NCI-H146 treated with DMSO at 0.1 percent for 48 hours (cell line): ENCODE measurements around the gene SLC25A19.

Experiments used
- DNase-seq: peaks from one replicate; lab custom pipeline; 2025; ENCODE audit not compliant: unreplicated experiment; lab: John Stamatoyannopoulos, UW

SLC25A19 gene

DNA sequence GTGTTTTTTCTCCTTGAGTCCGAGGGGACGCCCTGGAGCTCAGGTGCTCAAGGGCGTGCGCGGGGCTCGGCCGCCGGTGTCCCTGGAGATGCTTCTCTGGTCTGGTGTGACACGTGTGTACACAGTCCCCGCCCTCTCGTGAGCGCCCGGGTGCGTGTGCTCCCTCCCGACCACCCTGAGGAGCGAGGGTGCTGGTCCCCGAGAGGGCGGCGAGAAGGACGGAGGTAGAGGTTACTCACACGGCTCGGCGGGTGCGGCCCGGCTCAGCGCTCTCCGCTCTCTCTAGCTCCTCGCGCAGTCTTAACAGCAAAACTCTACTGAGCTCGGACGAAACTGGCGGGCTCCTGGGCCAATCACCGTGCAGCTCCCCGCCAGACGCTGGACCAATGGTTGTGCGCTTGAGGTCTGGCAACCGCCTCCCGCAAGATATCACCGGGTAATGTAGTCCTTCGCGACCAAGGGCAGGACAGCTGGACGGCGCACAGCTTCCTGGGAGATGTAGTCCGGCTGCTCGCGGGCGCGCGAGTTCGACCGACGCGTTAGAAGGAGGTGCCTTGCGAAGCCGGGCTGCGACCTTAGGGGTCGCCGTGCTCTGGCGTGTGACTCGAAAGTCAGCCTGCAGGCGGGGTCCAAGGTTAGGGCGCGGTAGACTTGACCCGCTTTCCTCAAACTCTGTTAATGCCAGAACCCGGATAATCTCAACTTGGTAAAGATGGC is at the start of gene SLC25A19:
SLC25A19 (minus strand) TSS at position 319 of the 717 bp plus-strand sequence. CDS start 2,669 bp downstream, outside the sequence.
- peak; percentile 96 for DNase-seq

GRCh38 chr17:75338335-75338734 is 49.1 kb upstream of the SLC25A19 start:
- no peak for DNase-seq

DNA sequence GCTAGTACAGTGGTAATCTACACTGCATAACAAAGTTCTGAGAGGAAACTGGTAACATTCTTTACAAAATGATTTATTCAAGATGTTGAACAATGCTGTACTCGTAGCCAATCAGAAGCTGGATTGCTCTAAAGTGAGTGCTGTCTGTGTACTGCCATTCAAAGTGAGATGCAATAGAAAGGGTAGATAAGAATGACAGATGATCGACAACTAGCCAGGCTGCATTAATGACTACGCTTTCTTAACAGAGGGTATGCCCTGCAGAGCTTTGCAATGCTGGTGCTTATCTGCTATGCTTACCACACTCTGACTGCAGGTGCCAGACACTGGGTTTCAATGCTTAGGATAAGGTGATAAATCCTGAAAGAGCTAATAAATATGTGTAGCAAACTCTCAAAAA is 46.1 kb upstream of the SLC25A19 start:
- DNase-seq, result no peak

DNA sequence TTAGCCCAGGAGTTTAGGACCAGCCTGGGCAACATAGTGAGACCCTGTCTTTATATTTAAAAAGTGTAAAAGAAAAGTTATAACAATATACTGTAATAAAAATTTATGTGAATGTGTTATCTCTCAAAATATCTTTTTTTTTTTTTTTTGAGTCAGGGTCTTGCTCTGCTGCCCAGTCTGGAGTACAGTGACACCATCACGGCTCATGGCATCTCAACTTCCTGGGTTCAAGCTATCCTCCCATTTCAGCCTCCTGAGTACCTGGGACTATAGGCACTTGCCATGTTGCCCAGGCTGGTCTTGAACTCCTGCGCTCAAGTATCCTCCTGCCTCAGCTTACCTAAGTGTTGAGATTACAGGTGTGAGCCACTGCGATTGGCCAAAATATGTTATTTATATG is 45.5 kb upstream of the SLC25A19 start:
- DNase-seq, result no peak

GRCh38 chr17:75331671-75332070 is 42.4 kb upstream of the SLC25A19 start:
- DNase-seq, result no peak

DNA sequence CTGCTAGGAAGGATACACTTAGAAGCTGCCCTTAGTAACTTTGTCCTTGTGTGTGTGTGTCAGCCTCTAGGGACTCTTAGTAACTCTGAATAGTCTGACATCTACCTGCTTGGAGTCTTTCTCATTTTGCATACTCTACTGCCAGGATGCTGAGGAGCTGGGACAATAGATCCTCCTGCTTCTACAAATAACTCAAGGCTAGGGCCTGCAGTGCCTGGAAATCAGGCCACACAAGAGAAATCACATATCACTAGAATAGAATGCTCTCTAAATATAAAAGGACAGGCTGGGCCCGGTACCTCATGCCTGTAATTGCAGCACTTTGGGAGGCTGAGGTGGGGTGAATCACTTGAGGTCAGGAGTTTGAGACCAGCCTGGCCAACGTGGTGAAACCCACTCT is 38.5 kb upstream of the SLC25A19 start:
- DNase-seq, result no peak

- DNase-seq, result no peak
Observed at GRCh38 chr17:75326226-75326848, 37.1 kb upstream of the SLC25A19 start.

DNA sequence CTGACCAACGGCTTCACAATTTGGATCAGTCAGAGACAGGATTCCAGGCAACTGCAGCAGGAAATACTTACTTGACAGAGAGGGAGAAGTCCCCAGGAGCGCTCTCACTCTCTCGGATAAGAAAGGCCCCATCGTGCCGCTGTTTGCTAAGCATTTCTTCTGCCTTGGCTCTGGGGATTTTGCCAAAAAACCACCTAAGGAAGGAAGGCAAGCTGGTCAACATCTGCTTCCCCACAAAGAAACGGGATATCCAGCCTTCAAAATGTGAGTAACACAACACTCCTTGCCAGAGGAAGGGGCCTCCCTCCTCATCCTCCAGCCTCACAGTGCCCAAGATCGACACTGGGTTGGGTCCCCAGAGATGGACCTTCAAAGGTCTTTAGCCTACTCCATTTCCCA is 36.6 kb upstream of the SLC25A19 start:
- DNase-seq, result no peak

DNA sequence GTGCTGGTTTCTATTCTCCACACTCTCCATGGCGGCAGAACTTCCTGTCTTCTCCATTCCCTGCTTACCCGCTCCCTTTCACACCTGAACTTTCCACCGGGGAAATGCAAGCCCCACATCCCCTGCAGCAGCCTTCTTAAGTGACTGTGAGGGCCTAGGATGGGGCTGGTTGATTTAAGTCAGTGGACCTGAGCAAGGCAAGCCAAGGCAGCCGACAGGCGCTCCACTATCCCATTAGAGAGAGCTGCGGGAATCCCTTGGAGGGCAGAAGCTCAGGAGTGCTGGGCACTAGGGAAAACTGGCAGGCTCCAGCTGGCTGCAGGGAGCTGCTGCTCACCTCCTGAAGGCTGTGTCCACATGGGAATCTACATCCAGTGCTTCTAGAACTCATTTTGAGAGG is 36.1 kb upstream of the SLC25A19 start:
- no peak for DNase-seq

DNA sequence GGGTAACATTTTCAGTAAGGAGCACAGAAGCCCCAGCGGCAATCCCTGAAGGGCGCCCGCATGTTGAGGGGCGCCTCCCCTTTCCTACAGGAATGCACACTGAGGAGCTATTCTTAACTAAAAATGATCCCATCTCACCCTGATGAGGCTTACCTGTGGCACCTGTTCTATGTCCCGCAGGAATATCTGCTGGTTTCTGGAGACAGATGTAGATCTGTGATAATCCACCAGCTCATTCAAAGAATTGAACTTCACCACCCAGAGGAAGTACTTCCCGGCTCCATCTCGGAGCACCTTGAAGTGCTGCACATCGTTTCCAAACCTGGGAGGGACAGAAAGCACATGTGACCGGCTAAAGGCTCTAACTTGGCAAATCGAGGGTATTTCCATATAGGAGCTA is 32.3 kb upstream of the SLC25A19 start:
- no peak for DNase-seq

DNA sequence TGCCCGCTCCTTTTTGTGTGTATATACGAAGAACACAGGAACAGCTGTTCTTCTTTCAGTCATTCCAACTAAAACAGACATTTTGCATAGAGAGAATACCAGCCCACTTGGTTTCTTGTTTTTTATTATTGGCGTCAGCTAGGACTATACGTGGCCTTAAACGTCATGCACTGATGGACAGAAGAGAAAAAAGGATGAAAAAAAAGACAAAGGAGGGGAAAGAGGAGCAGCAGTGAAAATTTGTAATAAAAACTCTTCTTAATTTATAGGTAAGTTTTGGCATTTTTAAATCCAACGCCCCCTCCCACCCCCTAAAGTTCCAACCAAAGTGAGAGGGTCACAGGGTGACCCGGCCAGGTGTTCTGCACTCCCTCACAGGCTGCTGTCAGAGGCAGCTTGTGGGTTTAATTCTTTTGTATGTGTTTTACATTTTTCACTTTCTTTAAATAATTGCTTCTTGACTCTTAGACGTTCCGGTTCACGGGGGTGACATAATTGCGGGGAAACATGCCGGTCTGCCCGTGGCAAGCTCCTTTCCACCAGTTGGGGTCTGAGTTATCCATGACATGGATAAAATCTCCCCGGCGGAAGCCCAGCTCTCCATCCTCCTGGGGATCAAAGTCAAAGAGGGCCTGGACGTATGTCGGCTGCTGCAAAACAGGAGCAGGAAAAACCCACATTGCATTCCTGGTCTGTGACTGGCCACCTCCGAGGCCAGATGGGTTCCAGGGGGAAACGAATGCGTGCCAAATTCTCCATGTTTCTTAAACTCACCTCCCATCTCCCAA is 30.9 kb upstream of the SLC25A19 start:
- no peak for DNase-seq

GRCh38 chr17:75318615-75319222 is 29.5 kb upstream of the SLC25A19 start:
- DNase-seq, result no peak

DNA sequence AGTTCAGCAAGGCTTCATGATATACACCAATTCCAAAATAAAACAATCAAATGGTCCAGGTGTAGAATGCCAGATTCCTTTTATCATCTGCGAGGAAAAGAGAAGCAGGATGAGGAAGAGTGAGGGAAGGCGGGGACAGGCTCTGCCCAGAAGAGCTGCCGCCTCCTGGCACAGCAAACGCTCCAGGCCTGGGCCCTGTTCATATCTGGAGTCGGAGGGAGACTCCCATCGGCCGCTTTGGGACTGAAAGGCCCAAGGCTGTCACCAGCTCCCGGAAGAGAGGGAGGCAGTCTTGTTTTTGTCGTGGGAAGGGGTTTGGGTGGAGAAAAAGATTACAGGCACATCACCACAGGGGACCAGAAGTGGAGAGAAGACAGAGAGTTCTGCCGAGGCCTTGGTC is 29.0 kb upstream of the SLC25A19 start:
- no peak for DNase-seq

GRCh38 chr17:75317671-75318070 is 28.4 kb upstream of the SLC25A19 start:
- no peak for DNase-seq

- no peak for DNase-seq
Observed at GRCh38 chr17:75316253-75316652, 27.0 kb upstream of the SLC25A19 start.

- no peak for DNase-seq
Observed at GRCh38 chr17:75315541-75316243, 26.5 kb upstream of the SLC25A19 start.

DNA sequence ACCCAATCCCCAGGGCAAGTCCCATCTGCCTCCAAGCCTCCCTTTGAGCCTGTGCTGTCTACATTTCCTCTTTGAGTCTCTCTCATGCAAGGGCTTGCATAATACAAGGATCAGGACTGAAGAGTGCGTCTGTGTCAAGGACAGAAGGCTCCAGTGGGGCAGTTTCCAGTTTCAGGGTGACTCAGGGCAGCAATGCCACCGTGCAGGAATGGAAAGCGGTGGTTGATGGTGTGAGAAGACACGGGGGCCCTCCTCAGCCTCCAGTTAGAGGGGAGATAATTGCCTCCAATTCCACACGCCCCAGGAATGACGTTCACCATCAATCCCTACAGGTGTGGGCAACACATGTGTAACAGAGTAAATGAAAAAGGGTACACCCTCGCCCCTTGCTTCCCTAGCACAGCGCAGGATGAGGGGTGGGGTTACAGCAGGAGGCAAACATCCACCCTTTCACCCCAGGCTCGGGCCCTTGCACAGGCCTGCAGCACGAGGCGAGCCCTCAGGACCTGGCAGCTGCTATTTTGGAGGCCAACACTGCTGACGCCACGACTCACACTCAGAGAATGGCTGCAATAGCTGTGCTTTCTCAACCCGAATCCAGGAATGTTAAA is 24.8 kb upstream of the SLC25A19 start:
- no peak for DNase-seq

GRCh38 chr17:75308732-75309629 is 19.7 kb upstream of the SLC25A19 start:
- peak; percentile 37 for DNase-seq

GRCh38 chr17:75307957-75308731 is 18.9 kb upstream of the SLC25A19 start:
- no peak for DNase-seq
